HepG2 (cell line): ENCODE data around the gene YBX2. TPM values are rescaled to one million over a fixed set of nuclear protein-coding genes. Genes with fewer than 3 reads are reported as not detected.

Experiments used
- AGO1 ChIP-seq: fragments of 200-400 bp; formaldehyde crosslinking; IDR thresholded peaks from 2 replicates; pipeline ENCODE4 v1.6.1; 2017; ENCODE audit warnings: mild to moderate bottlenecking, low read depth, low read length, moderate library complexity; ENCODE audit not compliant: poor library complexity, severe bottlenecking
- GATAD1 ChIP-seq: IDR thresholded peaks from 2 replicates; pipeline ENCODE4 v1.6.1; 2016; ENCODE audit warnings: missing genetic modification reagents, missing compliant biosample characterization
- GTF2F1 ChIP-seq: fragments of 150-350 bp; IDR thresholded peaks from 2 replicates; pipeline ENCODE4 v1.6.1; 2014; ENCODE audit warnings: low read length
- HIC2 ChIP-seq: sonication (generic); formaldehyde crosslinking; IDR thresholded peaks from 2 replicates; pipeline ENCODE4 v1.9.0; 2022; ENCODE audit warnings: low read depth, missing genetic modification reagents
- HIVEP1 ChIP-seq: sonication (generic); formaldehyde crosslinking; IDR thresholded peaks from 2 replicates; pipeline ENCODE4 v1.4.0; 2020; ENCODE audit warnings: mild to moderate bottlenecking, missing genetic modification reagents
- HNRNPLL ChIP-seq: fragments of 200-400 bp; formaldehyde crosslinking; IDR thresholded peaks from 2 replicates; pipeline ENCODE4 v1.6.1; 2017; ENCODE audit warnings: mild to moderate bottlenecking, low read depth, low read length; ENCODE audit not compliant: poor library complexity, severe bottlenecking
- MAFK ChIP-seq, 2 experiments: IDR thresholded peaks in 1 of 2; conservative IDR thresholded peaks in 1 of 2; 2 replicates each; pipeline ENCODE4 v1.6.1; 2011; ENCODE audit warnings: improper control_type of control experiment in 2 of 2, low read length in 2 of 2
- PRDM15 ChIP-seq: sonication (generic); formaldehyde crosslinking; IDR thresholded peaks from 2 replicates; pipeline ENCODE4 v1.4.0; 2020; ENCODE audit warnings: missing genetic modification reagents
- SSRP1 ChIP-seq: IDR thresholded peaks from 2 replicates; pipeline ENCODE4 v1.6.1; 2016; ENCODE audit warnings: control low read depth
- ZBTB46 ChIP-seq: sonication (generic); formaldehyde crosslinking; IDR thresholded peaks from 2 replicates; pipeline ENCODE4 v1.4.0; 2020; ENCODE audit warnings: mild to moderate bottlenecking, missing genetic modification reagents, borderline replicate concordance
- ZC3H13 ChIP-seq: sonication (generic); formaldehyde crosslinking; IDR thresholded peaks from 2 replicates; pipeline ENCODE4 v1.8.1; 2023; ENCODE audit warnings: mild to moderate bottlenecking, missing genetic modification reagents, moderate library complexity
- ZNF546 ChIP-seq: sonication (generic); formaldehyde crosslinking; conservative IDR thresholded peaks from 2 replicates; pipeline ENCODE4 v1.8.1; 2023; ENCODE audit warnings: mild to moderate bottlenecking, missing genetic modification reagents
- ZSCAN20 ChIP-seq: sonication (generic); formaldehyde crosslinking; IDR thresholded peaks from 2 replicates; pipeline ENCODE4 v1.4.0; 2020; ENCODE audit warnings: missing genetic modification reagents, mild to moderate bottlenecking, borderline replicate concordance
- polyA plus RNA-seq, 8 experiments: library from polyadenylated mRNA; depleted of rRNA in 3 of 8; stranded (reverse) in 7 of 8; unstranded in 1 of 8; fragments of >200 nt; fragmentation: Illumina TruSeq in 4 of 8; extraction: Trizol in 4 of 8; gene quantifications; 2 replicates each; pipeline versions ENCODE4 v1.2.1 to v1.2.3, GENCODE V29; 2011 to 2016; ENCODE audit warnings: low read depth in 4 of 8, missing spikeins in 1 of 8, mixed read lengths in 1 of 8; ENCODE audit not compliant: insufficient read depth in 1 of 8
- total RNA-seq, 5 experiments: library from RNA; depleted of rRNA; stranded (reverse); fragments of >200 nt; fragmentation: Illumina TruSeq; extraction: Trizol; gene quantifications; 2 replicates each; pipeline ENCODE4 v1.2.3, GENCODE V29; 2016; ENCODE audit warnings: low read depth in 1 of 5
- TF ChIP-seq, protein P1 (sequence below): sonication (generic); formaldehyde crosslinking; IDR thresholded peaks from 2 replicates; pipeline ENCODE4 v1.8.0; 2022; ENCODE audit warnings: missing genetic modification reagents, low read depth, mild to moderate bottlenecking, borderline replicate concordance
- TF ChIP-seq, protein P2 (sequence below): IDR thresholded peaks from 2 replicates; pipeline ENCODE4 v1.6.1; 2012; ENCODE audit warnings: low read depth, low read length, improper control_type of control experiment

Gene YBX2
- total and polyA plus RNA-seq, 2 of the 13 experiments (the other 11 are each of a cell fraction or from before 2014, with no cell fraction given), result 0.12 to 0.22 TPM

- no peak for TF ChIP-seq ZSCAN20 (CRISPR knock-in tag)
- TF ChIP-seq PRDM15 (CRISPR knock-in tag), result no peak
- no peak for TF ChIP-seq ZC3H13 (CRISPR knock-in tag)
- no peak for TF ChIP-seq GTF2F1
- peak; percentile 35; the same call in 1 of the 2 replicates for TF ChIP-seq HIVEP1 (CRISPR knock-in tag)
- no peak; the same call in 1 of the 2 replicates for TF ChIP-seq SSRP1 (CRISPR knock-in tag)
- TF ChIP-seq, protein P1, sequence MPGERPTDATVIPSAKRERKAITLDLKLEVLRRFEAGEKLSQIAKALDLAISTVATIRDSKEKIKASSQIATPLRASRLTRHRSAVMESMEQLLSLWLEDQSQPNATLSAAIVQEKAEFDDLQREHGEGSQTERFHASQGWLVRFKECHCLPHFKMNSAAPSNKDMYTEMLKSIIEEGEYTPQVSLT (CRISPR knock-in tag), result no peak
- TF ChIP-seq ZBTB46 (CRISPR knock-in tag), result no peak
- TF ChIP-seq HNRNPLL, result peak; percentile 99
- TF ChIP-seq, protein P2, sequence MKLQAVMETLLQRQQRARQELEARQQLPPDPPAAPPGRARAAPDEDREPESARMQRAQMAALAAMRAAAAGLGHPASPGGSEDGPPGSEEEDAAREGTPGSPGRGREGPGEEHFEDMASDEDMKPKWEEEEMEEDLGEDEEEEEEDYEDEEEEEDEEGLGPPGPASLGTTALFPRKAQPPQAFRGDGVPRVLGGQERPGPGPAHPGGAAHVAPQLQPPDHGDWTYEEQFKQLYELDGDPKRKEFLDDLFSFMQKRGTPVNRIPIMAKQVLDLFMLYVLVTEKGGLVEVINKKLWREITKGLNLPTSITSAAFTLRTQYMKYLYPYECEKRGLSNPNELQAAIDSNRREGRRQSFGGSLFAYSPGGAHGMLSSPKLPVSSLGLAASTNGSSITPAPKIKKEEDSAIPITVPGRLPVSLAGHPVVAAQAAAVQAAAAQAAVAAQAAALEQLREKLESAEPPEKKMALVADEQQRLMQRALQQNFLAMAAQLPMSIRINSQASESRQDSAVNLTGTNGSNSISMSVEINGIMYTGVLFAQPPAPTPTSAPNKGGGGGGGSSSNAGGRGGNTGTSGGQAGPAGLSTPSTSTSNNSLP, result 0 out of 2 replicates have a peak, but pooled peaks have one; percentile 12
- TF ChIP-seq MAFK (conservative IDR thresholded peaks at IDR 0.05 in 1 of 2, IDR thresholded peaks at IDR 0.05 in 1 of 2; ENCODE audit: low read length in 2 of 2), result no peak
- TF ChIP-seq AGO1, result peak; percentile 98
- TF ChIP-seq ZNF546 (CRISPR knock-in tag), result 0 out of 2 replicates have a peak, but pooled peaks have one; percentile 66
- no peak for TF ChIP-seq HIC2 (CRISPR knock-in tag)
- peak; percentile 66 for TF ChIP-seq GATAD1 (CRISPR knock-in tag)
Observed at GRCh38 chr17:7241783-7242716, 52.4 kb downstream of the YBX2 start, which contains the start of gene GABARAP (continued).
